HUDEP-2 (cell line): ENCODE measurements around the gene SNX33.
A peak's percentile ranks its signal among the peaks of the same experiment; 100 is the strongest.
"Not testable (repeated sequence)": the region's sequence is repeated elsewhere in the genome, so short reads cannot be mapped to it uniquely, and the experiment has no call there.

ENCODE experiments used
- DNase-seq, 76 experiments: peaks; one replicate each; lab custom pipeline; 2025; ENCODE audit not compliant: unreplicated experiment in 76 of 76; lab: John Stamatoyannopoulos, UW

The SNX33 gene

GRCh38 chr15:75661100-75661755, 13.5 kb downstream of the SNX33 start:
- peak in 12 of 76 experiments; percentile 6 to 41 (median 18) for DNase-seq

DNA sequence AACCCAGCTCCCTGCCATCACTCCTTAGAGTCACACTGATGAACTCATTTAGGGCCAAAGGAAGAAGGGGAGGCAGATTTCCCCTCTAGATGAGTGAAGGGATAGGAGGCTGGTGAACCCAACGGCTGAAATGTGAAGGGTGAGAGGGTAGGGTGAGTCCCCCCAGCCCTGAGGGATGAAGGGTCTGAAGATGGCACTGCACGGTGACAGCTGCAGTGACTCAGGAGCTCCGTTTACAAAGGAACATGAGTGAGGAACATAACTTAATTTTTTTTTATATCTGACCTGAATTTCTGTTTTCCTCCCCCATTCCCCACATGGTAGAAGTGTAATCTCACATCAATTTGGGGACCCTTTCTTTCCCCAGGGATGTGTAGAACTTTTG, 14.0 kb downstream of the SNX33 start:
- DNase-seq = no peak

DNA sequence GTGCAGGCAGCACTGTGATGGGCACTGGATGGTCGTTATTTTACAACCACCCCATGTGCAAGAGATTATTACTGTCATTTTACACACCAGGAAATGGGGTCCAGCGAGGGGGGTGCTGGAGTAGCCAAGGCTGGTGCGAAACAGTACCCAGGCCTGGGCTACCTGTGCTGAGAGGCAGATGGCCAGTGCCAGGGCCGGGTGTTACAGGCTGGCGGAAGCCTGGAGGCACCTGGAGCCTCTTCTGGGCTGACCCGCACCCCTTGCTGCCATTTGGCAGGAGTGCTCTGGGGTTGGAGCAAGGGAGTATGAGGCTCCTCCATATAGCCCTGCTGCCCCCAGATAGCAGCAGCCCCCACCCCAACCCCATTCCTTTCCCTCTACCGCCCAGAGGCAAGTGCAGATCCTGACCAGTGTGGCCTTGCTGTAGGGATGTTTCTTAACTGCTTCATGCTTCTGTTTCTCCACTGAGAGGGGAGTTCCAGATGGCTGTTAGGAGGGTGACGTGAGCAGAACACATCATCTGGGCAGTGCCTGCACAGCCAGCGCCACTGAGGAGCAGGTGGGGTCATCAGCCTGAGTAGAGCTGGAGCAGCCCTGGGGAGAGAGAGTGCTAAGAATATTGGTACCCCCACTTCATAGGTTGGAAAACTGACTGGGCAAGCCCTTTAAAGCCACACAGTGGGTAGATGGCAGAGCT, 15.3 kb downstream of the SNX33 start:
- no peak for DNase-seq

- no peak for DNase-seq
These were observed 16.3 kb downstream of the SNX33 start for GRCh38 chr15:75663931-75664421.

GRCh38 chr15:75666823-75667501, 19.2 kb downstream of the SNX33 start:
- peak in 5 of 76 experiments; percentile 3 to 10 (median 7) for DNase-seq

DNA sequence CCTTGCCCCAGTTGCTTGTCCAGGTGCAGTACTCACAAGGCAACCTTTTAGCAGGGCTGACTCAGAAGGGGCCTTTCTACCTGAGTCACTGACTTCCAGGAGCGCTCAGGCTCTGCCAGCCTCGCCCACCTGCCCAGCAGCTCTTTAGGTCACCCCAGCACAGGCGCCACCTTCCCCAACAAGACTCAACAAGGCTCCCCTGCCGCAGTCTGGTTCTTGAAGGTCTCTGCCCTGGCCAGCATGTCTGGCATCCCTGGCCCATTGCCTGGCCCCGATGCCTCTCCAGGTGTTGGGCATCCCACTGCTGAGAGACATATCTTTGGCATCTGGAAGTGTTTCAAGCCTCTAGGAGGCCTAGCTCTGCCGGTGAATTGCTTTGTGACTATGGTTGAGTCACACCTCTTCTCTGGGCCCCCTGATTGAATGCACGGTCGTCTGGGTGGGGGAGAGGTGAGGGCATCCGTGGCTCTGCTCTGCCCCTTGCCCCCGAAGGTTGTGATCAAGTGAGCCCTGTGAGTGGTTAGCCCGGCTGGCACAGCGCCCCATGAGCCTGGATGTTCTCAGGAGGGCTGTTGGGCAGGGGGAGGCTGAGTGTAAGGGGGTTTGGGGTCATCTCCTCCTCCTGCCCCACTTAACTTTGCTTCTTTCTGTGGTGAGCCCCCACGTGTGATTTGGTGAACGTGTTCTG, 21.6 kb downstream of the SNX33 start:
- DNase-seq = no peak

DNA sequence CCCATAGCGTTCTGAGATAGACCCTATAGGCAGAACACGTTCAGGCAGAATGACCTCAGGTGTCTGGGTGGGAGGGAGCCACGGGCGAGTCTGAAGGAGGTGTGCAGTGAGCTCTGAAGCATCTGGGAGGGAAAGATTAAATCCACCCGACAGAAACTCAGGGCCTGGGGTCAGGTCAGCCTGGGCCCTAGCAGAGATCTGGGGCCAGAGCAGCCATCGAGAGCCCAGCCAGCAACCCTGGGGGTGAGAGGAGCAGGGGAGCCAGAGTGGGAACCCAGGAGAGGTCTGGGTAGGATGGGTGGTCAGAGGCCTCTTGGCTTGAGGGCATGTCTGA, 22.1 kb downstream of the SNX33 start:
- no peak for DNase-seq

- no peak for DNase-seq
These were observed 24.3 kb downstream of the SNX33 start for GRCh38 chr15:75671730-75672602.

GRCh38 chr15:75672646-75673425, 25.1 kb downstream of the SNX33 start:
- DNase-seq = no peak

DNA sequence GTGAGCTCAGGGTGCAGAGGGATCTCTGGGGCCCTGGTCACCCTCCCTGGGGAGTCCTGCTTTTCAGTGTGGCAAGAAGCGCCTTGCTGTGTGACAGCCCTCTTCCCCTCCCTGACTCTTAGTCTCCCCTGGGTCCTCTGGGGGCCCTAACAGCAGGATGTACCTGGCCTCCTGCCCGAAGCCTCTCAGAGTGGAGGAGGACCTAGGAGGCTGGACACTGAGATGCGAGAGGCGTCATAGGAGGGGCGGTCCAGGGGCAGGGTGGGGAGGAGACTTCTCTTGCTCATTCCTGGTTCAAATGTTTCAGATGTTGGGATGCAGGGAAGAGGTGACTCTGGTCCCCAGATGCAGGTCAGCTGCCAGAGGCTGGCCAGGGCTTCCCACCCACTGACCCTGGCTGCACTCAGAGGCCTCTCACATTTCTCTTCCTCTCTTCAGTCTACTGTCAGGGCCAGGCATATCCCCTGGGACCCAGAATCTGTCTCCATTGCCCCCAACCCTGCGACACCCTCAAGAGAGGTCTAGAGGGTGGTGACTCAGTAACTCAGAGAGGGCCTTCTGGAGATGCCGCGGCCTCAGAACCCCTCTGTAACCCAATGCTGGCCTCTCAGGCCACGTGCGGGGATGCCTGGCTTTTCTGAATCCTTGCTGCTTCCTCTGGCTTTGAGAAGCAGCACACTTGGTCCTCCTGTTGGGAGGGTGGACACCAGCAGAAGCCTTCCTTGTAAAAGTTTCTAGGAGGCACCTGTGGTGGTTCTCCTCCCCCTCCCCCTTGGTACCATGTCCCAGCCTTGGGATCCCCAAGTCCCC, 25.9 kb downstream of the SNX33 start:
- DNase-seq = no peak

DNA sequence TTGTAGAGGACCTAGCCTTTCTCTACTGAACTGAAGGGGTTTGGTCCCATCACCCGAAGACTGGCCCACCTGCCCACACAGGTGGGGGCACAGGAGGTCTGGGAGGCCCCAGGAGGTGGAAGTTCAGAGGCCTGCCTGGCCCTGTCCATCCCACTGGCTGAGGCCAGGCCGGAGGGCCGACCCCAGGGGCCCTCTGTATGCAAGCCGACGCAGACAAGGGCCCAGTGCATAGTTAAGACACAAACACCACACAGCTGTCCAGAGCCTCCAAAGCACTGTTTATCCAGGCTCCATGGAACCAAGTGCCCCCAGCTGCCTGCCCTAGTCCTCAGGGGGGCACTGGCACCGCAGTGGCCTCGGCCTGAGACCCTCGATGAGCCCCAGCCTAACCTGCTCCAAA, 26.7 kb downstream of the SNX33 start:
- DNase-seq = no peak

GRCh38 chr15:75675579-75676404, 28.1 kb downstream of the SNX33 start:
- DNase-seq = no peak

DNA sequence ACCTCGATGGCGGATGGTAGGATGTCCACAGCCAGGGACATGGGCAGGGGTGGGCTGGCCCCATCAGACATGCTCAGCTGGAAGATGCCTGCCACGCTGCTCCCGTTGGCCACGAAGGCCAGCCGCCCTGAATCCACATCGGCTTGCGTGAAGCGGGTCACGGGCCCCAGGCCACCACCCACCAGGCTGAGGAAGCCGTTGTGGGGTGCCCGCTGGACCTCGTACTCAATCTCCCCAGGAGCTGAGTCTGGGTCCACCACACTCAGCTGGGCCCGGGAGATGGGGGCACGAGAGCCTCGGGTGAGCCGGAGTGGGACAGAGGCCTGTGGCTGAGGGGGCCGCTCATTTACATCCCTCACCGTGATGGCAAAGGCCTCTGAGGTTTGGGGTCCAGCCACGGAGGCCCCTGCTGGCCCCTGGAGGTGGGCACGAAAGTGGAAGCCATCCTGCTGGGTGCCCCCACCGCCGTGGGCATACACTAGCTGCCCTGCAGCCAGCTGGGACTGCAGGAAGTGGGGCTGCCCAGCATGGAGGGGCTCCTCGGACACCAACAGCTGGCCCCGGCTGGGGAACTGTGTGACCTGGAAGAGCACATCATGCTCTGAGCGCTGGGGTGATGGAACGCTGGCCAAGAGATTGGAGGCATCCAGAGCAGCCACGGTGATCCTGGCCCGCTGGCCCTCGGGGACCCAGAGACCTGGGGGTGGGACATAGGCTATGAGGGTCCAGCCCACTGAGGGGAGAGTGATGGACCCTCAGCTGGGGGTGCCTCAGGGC, 29.2 kb downstream of the SNX33 start:
- no peak for DNase-seq

DNA sequence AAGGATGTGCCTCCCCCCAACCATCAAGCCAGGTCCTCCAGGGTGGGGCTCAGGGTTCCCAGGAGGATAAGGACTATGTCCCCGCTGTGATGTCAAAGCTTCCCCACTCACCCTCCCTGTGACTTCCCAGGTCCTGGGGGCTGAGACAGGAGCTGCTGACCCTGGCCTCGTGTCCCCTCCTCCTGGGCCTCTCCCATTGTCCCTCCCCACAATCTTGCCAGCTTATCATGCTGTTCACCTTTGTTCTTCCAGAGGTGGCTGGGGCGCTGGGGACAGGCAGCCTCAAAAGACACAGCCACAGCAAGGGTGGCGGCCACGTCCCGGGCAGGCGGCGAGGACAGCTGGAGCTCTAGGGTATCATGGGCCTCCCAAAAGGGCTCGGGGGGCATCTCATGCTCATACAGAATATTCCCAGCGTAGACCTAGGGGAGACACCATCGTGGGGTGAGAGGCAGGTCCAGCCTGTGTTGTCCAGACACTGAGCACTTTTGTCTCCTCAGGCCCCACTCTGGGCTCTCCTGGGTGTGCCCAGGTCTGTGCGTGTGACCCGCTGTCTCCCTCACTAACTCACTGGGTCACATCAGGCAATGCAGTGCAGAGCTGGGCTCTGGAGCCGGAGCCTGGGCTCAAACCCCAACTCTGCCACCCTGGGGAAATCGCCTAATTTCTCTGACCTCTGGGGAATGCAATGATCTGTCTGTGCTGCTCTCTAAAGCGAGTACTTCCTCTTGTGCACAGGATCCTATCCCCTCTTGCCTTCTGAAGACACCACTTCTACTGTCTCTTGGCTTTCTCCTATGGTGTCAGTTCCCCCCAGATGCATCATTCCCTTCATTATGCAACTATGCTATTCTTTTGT, 30.0 kb downstream of the SNX33 start:
- DNase-seq = no peak

DNA sequence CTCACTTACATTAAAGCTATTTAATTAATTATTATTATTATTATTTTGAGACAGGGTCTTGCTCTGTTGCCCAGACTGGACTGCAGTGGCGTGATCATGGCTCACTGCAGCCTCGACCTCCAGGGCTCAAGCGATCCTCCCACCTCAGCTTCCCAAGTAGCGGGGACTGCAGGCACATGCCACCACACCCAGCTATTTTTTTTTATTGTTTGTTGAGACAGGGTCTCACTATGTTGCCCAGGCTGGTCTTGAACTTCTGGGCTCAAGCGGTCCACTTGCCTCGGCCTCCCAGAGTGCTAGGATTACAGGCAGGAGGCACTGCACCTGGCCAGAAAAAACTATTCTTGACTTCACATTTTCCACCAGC, 30.6 kb downstream of the SNX33 start:
- not testable (repeated sequence) for DNase-seq
